HEK293 (cell line): ENCODE results near the gene MGLL.

ENCODE experiments used
- CTCF ChIP-seq: fragments of 450-650 bp; formaldehyde crosslinking; IDR thresholded peaks from 2 replicates; pipeline ENCODE4 v1.5.1; 2016; ENCODE audit warnings: missing biosample characterization, missing genetic modification characterization
- ZNF571 ChIP-seq: fragments of 450-650 bp; formaldehyde crosslinking; IDR thresholded peaks from 2 replicates; pipeline ENCODE4 v1.5.0; 2017; ENCODE audit warnings: missing biosample characterization, missing genetic modification characterization
- ZNF776 ChIP-seq: fragments of 450-650 bp; formaldehyde crosslinking; IDR thresholded peaks from 2 replicates; pipeline ENCODE4 v1.5.0; 2017; ENCODE audit warnings: missing biosample characterization, missing genetic modification characterization, borderline replicate concordance

- TF ChIP-seq CTCF (tag by site-specific recombination) (no peak), ZNF776 (no peak), ZNF571 (tag by site-specific recombination) (no peak)
Measured at GRCh38 chr3:127809611-127810010, 12.7 kb downstream of the MGLL start.
